A172 (cell line): ENCODE measurements around the gene CHURC1. TPM values are rescaled to one million over a fixed set of nuclear protein-coding genes. Genes with fewer than 3 reads are reported as not detected.
"Not testable (repeated sequence)": the region's sequence is repeated elsewhere in the genome, so short reads cannot be mapped to it uniquely, and the experiment has no call there.

Experiments used
- DNase-seq: peaks from one replicate; pipeline ENCODE4 v3.0.0-alpha.2; 2015; ENCODE audit warnings: low spot score
- total RNA-seq: library from RNA; depleted of rRNA; stranded (reverse); fragments of >200 nt; shearing (Covaris generic); gene quantifications from 2 replicates; pipeline ENCODE4 v1.2.3, GENCODE V29; 2014

CHURC1 gene
- total RNA-seq, 1 experiment from 2014 or later = 31.0 TPM

GRCh38 chr14:64910847-64911495 is 3.3 kb upstream of the CHURC1 start:
- peak; percentile 10 for DNase-seq

GRCh38 chr14:64912261-64912660 is 2.0 kb upstream of the CHURC1 start:
- DNase-seq = no peak

GRCh38 chr14:64913477-64913876 is 778 bp upstream of the CHURC1 start:
- DNase-seq = not testable (repeated sequence)

- peak; percentile 0 for DNase-seq
Measured at GRCh38 chr14:64915029-64915424, 772 bp downstream of the CHURC1 start.

- DNase-seq = no peak
Measured at GRCh38 chr14:64915797-64916196, 1.5 kb downstream of the CHURC1 start.

GRCh38 chr14:64918216-64918615 is 4.0 kb downstream of the CHURC1 start:
- DNase-seq = no peak

- no peak for DNase-seq
Measured at GRCh38 chr14:64919215-64919614, 5.0 kb downstream of the CHURC1 start.

- DNase-seq = no peak
Measured at GRCh38 chr14:64919618-64920017, 5.4 kb downstream of the CHURC1 start.

- no peak for DNase-seq
Measured at GRCh38 chr14:64920465-64920864, 6.2 kb downstream of the CHURC1 start.

GRCh38 chr14:64923015-64923414 is 8.8 kb downstream of the CHURC1 start:
- DNase-seq = no peak

- no peak for DNase-seq
Measured at GRCh38 chr14:64926398-64926995, 12.2 kb downstream of the CHURC1 start.

- DNase-seq = no peak
Measured at GRCh38 chr14:64927031-64927430, 12.8 kb downstream of the CHURC1 start.

- DNase-seq = no peak
Measured at GRCh38 chr14:64928239-64929013, 14.2 kb downstream of the CHURC1 start.

GRCh38 chr14:64929014-64929359 is 14.7 kb downstream of the CHURC1 start:
- no peak for DNase-seq

GRCh38 chr14:64930085-64930843 is 16.0 kb downstream of the CHURC1 start:
- no peak for DNase-seq

GRCh38 chr14:64931123-64931522 is 16.9 kb downstream of the CHURC1 start:
- DNase-seq = no peak

- DNase-seq = no peak
Measured at GRCh38 chr14:64932231-64932630, 18.0 kb downstream of the CHURC1 start.

GRCh38 chr14:64934338-64934929 is 20.2 kb downstream of the CHURC1 start:
- no peak for DNase-seq

GRCh38 chr14:64935508-64935907 is 21.3 kb downstream of the CHURC1 start:
- no peak for DNase-seq

GRCh38 chr14:64937171-64937820 is 23.0 kb downstream of the CHURC1 start:
- no peak for DNase-seq

- peak; percentile 3 for DNase-seq
Measured at GRCh38 chr14:64937821-64938193, 23.6 kb downstream of the CHURC1 start.
